Osteoblast (primary cell): Measurements from ENCODE around the gene PTRHD1. TPM values are rescaled to one million over a fixed set of nuclear protein-coding genes. Genes with fewer than 3 reads are reported as not detected.
A peak's percentile ranks its signal among the peaks of the same experiment; 100 is the strongest.

Source experiments
- DNase-seq: peaks from one replicate; pipeline ENCODE4 v3.0.0; 2011; ENCODE audit warnings: low spot score, mixed read lengths; ENCODE audit not compliant: insufficient read length; ENCODE audit errors: missing footprints
- H2AFZ ChIP-seq: 2 replicates; pipeline ENCODE4 v1.6.0; 2011; ENCODE audit warnings: mild to moderate bottlenecking, low read length
- H3K27ac ChIP-seq: 2 replicates; pipeline ENCODE4 v1.5.1; 2011; ENCODE audit warnings: mild to moderate bottlenecking, low read depth, low read length, moderate library complexity
- H3K27me3 ChIP-seq: 2 replicates; pipeline ENCODE4 v1.6.0; 2012; ENCODE audit warnings: mild to moderate bottlenecking, control low read depth, inconsistent platforms, low read length, moderate library complexity; ENCODE audit not compliant: insufficient read depth
- H3K36me3 ChIP-seq: 2 replicates; pipeline ENCODE4 v1.5.1; 2011; ENCODE audit warnings: mild to moderate bottlenecking, low read length, control low read depth, moderate library complexity; ENCODE audit not compliant: insufficient read depth
- H3K4me1 ChIP-seq: 2 replicates; pipeline ENCODE4 v1.5.1; 2011; ENCODE audit warnings: mild to moderate bottlenecking, low read length, control low read depth, moderate library complexity; ENCODE audit not compliant: insufficient read depth
- H3K4me2 ChIP-seq: 2 replicates; pipeline ENCODE4 v1.6.0; 2011; ENCODE audit warnings: mild to moderate bottlenecking, low read length; ENCODE audit not compliant: insufficient read depth
- H3K4me3 ChIP-seq: fragments of 200-600 bp; sonication (generic); 3 replicates; pipeline ENCODE4 v1.5.1; 2012; ENCODE audit warnings: mild to moderate bottlenecking, low read length, inconsistent platforms; ENCODE audit not compliant: insufficient read depth
- H3K79me2 ChIP-seq: 2 replicates; pipeline ENCODE4 v1.6.0; 2012; ENCODE audit warnings: mild to moderate bottlenecking, low read length, control low read depth, inconsistent platforms; ENCODE audit not compliant: insufficient read depth
- H3K9me3 ChIP-seq: 2 replicates; pipeline ENCODE4 v1.5.1; 2011; ENCODE audit warnings: low read depth, low read length, control low read depth
- H4K20me1 ChIP-seq: 2 replicates; pipeline ENCODE4 v1.6.0; 2012; ENCODE audit warnings: mild to moderate bottlenecking, low read length, control low read depth; ENCODE audit not compliant: insufficient read depth
- CTCF ChIP-seq: IDR thresholded peaks from 2 replicates; pipeline ENCODE4 v1.5.1; 2011; ENCODE audit warnings: mild to moderate bottlenecking, low read depth, low read length, moderate library complexity; ENCODE audit errors: extremely low read depth
- total RNA-seq: library from RNA; depleted of rRNA; stranded (reverse); fragments of >200 nt; gene quantifications from 2 replicates; pipeline ENCODE4 v1.2.3, GENCODE V29; 2012

PTRHD1 gene
- total RNA-seq, 1 donor = 25.0 TPM

GRCh38 chr2:24827321-24828237 is 34.4 kb upstream of the PTRHD1 start:
- peak; percentile 98 for TF ChIP-seq CTCF
- no peaks in the 10 kb centered on the region for H3K4me1 ChIP-seq
- peaks cover 5% of the 10 kb centered on the region for H3K36me3 ChIP-seq
- no peaks in the 10 kb centered on the region for H3K79me2 ChIP-seq
- no peak overlapping the region for H3K27ac ChIP-seq
- no peaks in the 10 kb centered on the region for H4K20me1 ChIP-seq
- no peaks in the 10 kb centered on the region for H3K27me3 ChIP-seq
- peak overlapping the region; percentile 55 for H3K4me2 ChIP-seq
- no peak overlapping the region for H2AFZ ChIP-seq
- peak; percentile 99 for DNase-seq
- no peak overlapping the region for H3K4me3 ChIP-seq
- no peaks in the 10 kb centered on the region for H3K9me3 ChIP-seq

- H3K27ac ChIP-seq = no peak overlapping the region
- no peak for TF ChIP-seq CTCF
- H2AFZ ChIP-seq = no peak overlapping the region
- no peaks in the 10 kb centered on the region for H3K4me1 ChIP-seq
- H3K27me3 ChIP-seq = no peaks in the 10 kb centered on the region
- H4K20me1 ChIP-seq = no peaks in the 10 kb centered on the region
- no peak overlapping the region for H3K4me3 ChIP-seq
- no peaks in the 10 kb centered on the region for H3K9me3 ChIP-seq
- DNase-seq = no peak
- no peaks in the 10 kb centered on the region for H3K79me2 ChIP-seq
- peaks cover 9% of the 10 kb centered on the region for H3K36me3 ChIP-seq
- no peak overlapping the region for H3K4me2 ChIP-seq
These were observed 33.6 kb upstream of the PTRHD1 start for GRCh38 chr2:24826773-24827145.

- Histone ChIP-seq H3K79me2 (no peaks in the 10 kb centered on the region), H4K20me1 (no peaks in the 10 kb centered on the region), H3K9me3 (no peaks in the 10 kb centered on the region), H3K27me3 (no peaks in the 10 kb centered on the region), H3K4me2 (no peak overlapping the region), H3K36me3 (peaks cover 13% of the 10 kb centered on the region), H2AFZ (no peak overlapping the region), H3K4me1 (no peaks in the 10 kb centered on the region), H3K27ac (no peak overlapping the region), H3K4me3 (no peak overlapping the region)
- TF ChIP-seq CTCF = no peak
- peak; percentile 88 for DNase-seq
These were observed 32.9 kb upstream of the PTRHD1 start for GRCh38 chr2:24825883-24826772.
